Medulla oblongata (tissue), 1 donor: ENCODE data around the gene IGSF11.
"Not testable (repeated sequence)": the region's sequence is repeated elsewhere in the genome, so short reads cannot be mapped to it uniquely, and the experiment has no call there.

Source experiments
- DNase-seq: peaks from one replicate; pipeline ENCODE4 v3.0.0-alpha.2; 2015; ENCODE audit errors: extremely low spot score

The IGSF11 gene

GRCh38 chr3:118988198-118989130 is 46.2 kb downstream of the IGSF11 start:
- no peak for DNase-seq

- peak; percentile 96 for DNase-seq
Measured at GRCh38 chr3:118987477-118987876, 47.2 kb downstream of the IGSF11 start.

- no peak for DNase-seq
Measured at GRCh38 chr3:118986734-118987133, 47.9 kb downstream of the IGSF11 start.

- DNase-seq = no peak
Measured at GRCh38 chr3:118984699-118985098, 49.9 kb downstream of the IGSF11 start.

- DNase-seq = no peak
Measured at GRCh38 chr3:118981494-118982134, 53.0 kb downstream of the IGSF11 start.

GRCh38 chr3:118980832-118981231 is 53.8 kb downstream of the IGSF11 start:
- DNase-seq = no peak

- no peak for DNase-seq
Measured at GRCh38 chr3:118978393-118978758, 56.3 kb downstream of the IGSF11 start.

- DNase-seq = no peak
Measured at GRCh38 chr3:118977671-118978392, 56.8 kb downstream of the IGSF11 start.

- no peak for DNase-seq
Measured at GRCh38 chr3:118977118-118977517, 57.5 kb downstream of the IGSF11 start.

GRCh38 chr3:118975476-118975875 is 59.2 kb downstream of the IGSF11 start:
- not testable (repeated sequence) for DNase-seq

- DNase-seq = no peak
Measured at GRCh38 chr3:118974356-118975097, 60.1 kb downstream of the IGSF11 start.

GRCh38 chr3:118973050-118973449 is 61.6 kb downstream of the IGSF11 start:
- DNase-seq = peak; percentile 84

- peak; percentile 80 for DNase-seq
Measured at GRCh38 chr3:118970819-118971218, 63.8 kb downstream of the IGSF11 start.

- no peak for DNase-seq
Measured at GRCh38 chr3:118968640-118969039, 66.0 kb downstream of the IGSF11 start.

- no peak for DNase-seq
Measured at GRCh38 chr3:118968111-118968510, 66.5 kb downstream of the IGSF11 start.

GRCh38 chr3:118966700-118967099 is 67.9 kb downstream of the IGSF11 start:
- DNase-seq = no peak

GRCh38 chr3:118963711-118964110 is 70.9 kb downstream of the IGSF11 start:
- peak; percentile 71 for DNase-seq

- DNase-seq = no peak
Measured at GRCh38 chr3:118960876-118961450, 73.7 kb downstream of the IGSF11 start.

- no peak for DNase-seq
Measured at GRCh38 chr3:118955914-118956556, 78.6 kb downstream of the IGSF11 start.

- no peak for DNase-seq
Measured at GRCh38 chr3:118951089-118951488, 83.6 kb downstream of the IGSF11 start.
